ENCODE results near the gene GPR35. TPM values are rescaled to one million over a fixed set of nuclear protein-coding genes. Genes with fewer than 3 reads are reported as not detected.

The GPR35 gene
- total RNA-seq, 1 experiment from 2014 or later: 4.2 TPM

- RAD21 ChIA-PET (ENCODE audit: low non-redundant PET in 1 of 2, low total read pairs in 2 of 2, uncharacterized antibody in 2 of 2, unreplicated experiment in 2 of 2): no interaction called here
Measured at GRCh38 chr2:240599141-240599583, 26.1 kb upstream of the GPR35 start.

GRCh38 chr2:240600451-240600961 is 24.8 kb upstream of the GPR35 start:
- intact Hi-C loops (cut with micrococcal nuclease): no loop called here
- no peak overlapping the region for H2AFZ ChIP-seq (ENCODE audit: low read depth, low read length, poor library complexity, severe bottlenecking)
- H4K20me1 ChIP-seq (ENCODE audit: insufficient read depth): no peaks in the 10 kb centered on the region
- no peaks in the 10 kb centered on the region; a peak in 1 of 4 replicates for H3K36me3 ChIP-seq (ENCODE audit: control insufficient read depth in 1 of 2, insufficient read depth in 2 of 2, low read length in 2 of 2)
- H3K9me3 ChIP-seq (ENCODE audit: control insufficient read depth in 1 of 2, insufficient read depth in 1 of 2, low read depth in 1 of 2, low read length in 2 of 2): no peaks in the 10 kb centered on the region
- H3K9ac ChIP-seq (ENCODE audit: low read length): no peak overlapping the region
- no peak overlapping the region for H3K4me3 ChIP-seq (replicated peaks in 1 of 2; ENCODE audit: low read depth in 1 of 2, low read length in 2 of 2)
- no peaks in the 10 kb centered on the region for H3K9me2 ChIP-seq (ENCODE audit: insufficient read depth)
- CTCF ChIA-PET: no interaction called here
- H3K4me2 ChIP-seq (ENCODE audit: low read length): no peak overlapping the region
- DNase-seq (ENCODE audit: low read depth, low spot score): no peak
- POLR2A ChIA-PET: no interaction called here
- RAD21 ChIA-PET (ENCODE audit: low non-redundant PET in 1 of 2, low total read pairs in 2 of 2, uncharacterized antibody in 2 of 2, unreplicated experiment in 2 of 2): no interaction called here
- H3K27ac ChIP-seq (ENCODE audit: low read depth, low read length): no peak overlapping the region
- peaks cover 8 to 19% of the 10 kb centered on the region in 2 experiments; a peak in 3 of 4 replicates for H3K4me1 ChIP-seq (ENCODE audit: control insufficient read depth in 1 of 2, insufficient read depth in 2 of 2, low read length in 2 of 2)
- no TSS peak for BruUV-seq (replicated peaks)
- no peaks in the 10 kb centered on the region for H3K79me2 ChIP-seq (ENCODE audit: insufficient read depth, low read length)
- H3K27me3 ChIP-seq (ENCODE audit: insufficient read depth, low read length): no peaks in the 10 kb centered on the region
- ATAC-seq: no peak
- no peak for TF ChIP-seq YY1 (IDR thresholded peaks at IDR 0.05; ENCODE audit: extremely low read depth, insufficient replicate concordance, low read depth, low read length)
- no peak for TF ChIP-seq CBX3 (IDR thresholded peaks at IDR 0.05; ENCODE audit: low read depth)
- TF ChIP-seq RAD21 (IDR thresholded peaks at IDR 0.05; ENCODE audit: low read depth): no peak
- TF ChIP-seq ATF3 (IDR thresholded peaks at IDR 0.05): no peak
- TF ChIP-seq SRF (IDR thresholded peaks at IDR 0.05; ENCODE audit: low read depth): no peak
- TF ChIP-seq EZH2phosphoT487 (IDR thresholded peaks at IDR 0.05; ENCODE audit: borderline replicate concordance): no peak
- no peak for TF ChIP-seq JUND (IDR thresholded peaks at IDR 0.05)
- no peak for TF ChIP-seq ELF1 (IDR thresholded peaks at IDR 0.05; ENCODE audit: borderline replicate concordance, low read depth)
- TF ChIP-seq EGR1 (IDR thresholded peaks at IDR 0.05; ENCODE audit: low read depth): no peak
- no peak for TF ChIP-seq POLR2AphosphoS5 (IDR thresholded peaks at IDR 0.05; ENCODE audit: low read depth, low read length)
- no peak for TF ChIP-seq SIN3A (IDR thresholded peaks at IDR 0.05; ENCODE audit: low read depth)
- TF ChIP-seq ZFX (IDR thresholded peaks at IDR 0.05): no peak
- no peak for TF ChIP-seq REST (IDR thresholded peaks at IDR 0.05; ENCODE audit: low read depth)

More at GRCh38 chr2:240599141-240599583, 26.1 kb upstream of the GPR35 start:
- Histone ChIP-seq H3K9me3 (ENCODE audit: control insufficient read depth in 1 of 2, insufficient read depth in 1 of 2, low read depth in 1 of 2, low read length in 2 of 2) (no peaks in the 10 kb centered on the region), H2AFZ (ENCODE audit: low read depth, low read length, poor library complexity, severe bottlenecking) (no peak overlapping the region), H3K4me1 (ENCODE audit: control insufficient read depth in 1 of 2, insufficient read depth in 2 of 2, low read length in 2 of 2) (peaks cover 0 to 5% of the 10 kb centered on the region in 2 experiments; a peak in 2 of 4 replicates), H3K4me3 (replicated peaks in 1 of 2; ENCODE audit: low read depth in 1 of 2, low read length in 2 of 2) (no peak overlapping the region), H3K9ac (ENCODE audit: low read length) (no peak overlapping the region), H3K27ac (ENCODE audit: low read depth, low read length) (no peak overlapping the region), H3K36me3 (ENCODE audit: control insufficient read depth in 1 of 2, insufficient read depth in 2 of 2, low read length in 2 of 2) (no peaks in the 10 kb centered on the region; a peak in 1 of 4 replicates), H4K20me1 (ENCODE audit: insufficient read depth) (no peaks in the 10 kb centered on the region), H3K79me2 (ENCODE audit: insufficient read depth, low read length) (no peaks in the 10 kb centered on the region), H3K4me2 (ENCODE audit: low read length) (no peak overlapping the region), H3K9me2 (ENCODE audit: insufficient read depth) (no peaks in the 10 kb centered on the region), H3K27me3 (ENCODE audit: insufficient read depth, low read length) (no peaks in the 10 kb centered on the region)
- ChIA-PET POLR2A (no interaction called here), CTCF (no interaction called here)
- ATAC-seq (no peak), DNase-seq (ENCODE audit: low read depth, low spot score) (no peak)
- intact Hi-C loops (cut with micrococcal nuclease): no loop called here
- TF ChIP-seq CBX3 (IDR thresholded peaks at IDR 0.05; ENCODE audit: low read depth): no peak
- no peak for TF ChIP-seq ATF3 (IDR thresholded peaks at IDR 0.05)
- TF ChIP-seq SP1 (IDR thresholded peaks at IDR 0.05; ENCODE audit: low read depth): no peak
- TF ChIP-seq RAD21 (IDR thresholded peaks at IDR 0.05; ENCODE audit: low read depth): no peak
- no TSS peak for BruUV-seq (replicated peaks)

Measured in HCT116 (cell line).